Testis (tissue), 2 donors: Measurements from ENCODE around the gene SRGAP1.

Source experiments
- POLR2A ChIP-seq: fragments of 450-650 bp; IDR thresholded peaks from one replicate; pipeline ENCODE4 v1.6.1; 2017; ENCODE audit warnings: antibody characterized with exemption, mild to moderate bottlenecking, moderate library complexity
- TF ChIP-seq, protein P1 (sequence below), 3 experiments: fragments of 450-650 bp in 2 of 3; fragments of 200-600 bp in 1 of 3; sonication (generic) in 1 of 3; IDR thresholded peaks; one replicate each; pipeline ENCODE4 v1.5.1; 2016 to 2019; ENCODE audit warnings: antibody characterized with exemption in 3 of 3, mild to moderate bottlenecking in 2 of 3, moderate library complexity in 1 of 3

DNA sequence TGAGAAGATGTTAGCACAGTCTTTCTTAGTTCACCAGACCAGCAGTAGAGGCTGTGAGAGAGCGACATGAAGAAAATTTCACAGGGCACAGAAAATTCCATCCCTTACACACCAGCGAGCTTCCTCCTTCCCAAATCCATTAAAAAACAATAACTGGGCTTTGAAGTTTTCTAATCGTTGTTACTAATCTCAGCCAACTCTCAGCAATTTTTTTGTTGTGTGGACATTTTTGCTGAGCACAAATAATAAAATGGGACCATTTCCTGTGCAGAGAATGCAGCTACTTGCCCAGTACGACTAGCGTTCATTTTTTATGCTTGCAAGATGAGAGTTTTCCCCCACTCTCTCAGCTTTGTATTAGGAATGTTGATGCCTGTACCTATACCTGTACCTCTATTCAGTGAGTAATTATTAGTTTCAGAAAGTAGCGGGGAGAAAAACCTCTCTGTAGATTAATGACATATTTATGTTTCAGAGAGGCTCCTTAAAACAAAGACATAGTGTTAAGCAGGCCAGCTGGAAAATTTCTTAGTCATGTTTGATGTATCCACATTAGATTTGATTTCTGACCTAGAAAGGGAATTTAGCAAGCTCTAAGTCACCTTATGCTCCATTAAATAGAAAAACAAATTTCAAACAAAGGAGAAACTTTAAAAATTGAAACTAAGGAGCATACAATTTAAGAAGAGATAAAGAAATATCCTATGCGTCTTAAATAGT is 146.5 kb downstream of the SRGAP1 start:
- TF ChIP-seq, protein P1, sequence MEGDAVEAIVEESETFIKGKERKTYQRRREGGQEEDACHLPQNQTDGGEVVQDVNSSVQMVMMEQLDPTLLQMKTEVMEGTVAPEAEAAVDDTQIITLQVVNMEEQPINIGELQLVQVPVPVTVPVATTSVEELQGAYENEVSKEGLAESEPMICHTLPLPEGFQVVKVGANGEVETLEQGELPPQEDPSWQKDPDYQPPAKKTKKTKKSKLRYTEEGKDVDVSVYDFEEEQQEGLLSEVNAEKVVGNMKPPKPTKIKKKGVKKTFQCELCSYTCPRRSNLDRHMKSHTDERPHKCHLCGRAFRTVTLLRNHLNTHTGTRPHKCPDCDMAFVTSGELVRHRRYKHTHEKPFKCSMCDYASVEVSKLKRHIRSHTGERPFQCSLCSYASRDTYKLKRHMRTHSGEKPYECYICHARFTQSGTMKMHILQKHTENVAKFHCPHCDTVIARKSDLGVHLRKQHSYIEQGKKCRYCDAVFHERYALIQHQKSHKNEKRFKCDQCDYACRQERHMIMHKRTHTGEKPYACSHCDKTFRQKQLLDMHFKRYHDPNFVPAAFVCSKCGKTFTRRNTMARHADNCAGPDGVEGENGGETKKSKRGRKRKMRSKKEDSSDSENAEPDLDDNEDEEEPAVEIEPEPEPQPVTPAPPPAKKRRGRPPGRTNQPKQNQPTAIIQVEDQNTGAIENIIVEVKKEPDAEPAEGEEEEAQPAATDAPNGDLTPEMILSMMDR (IDR thresholded peaks at IDR 0.05): no peak
- no peak for TF ChIP-seq POLR2A
